Skeletal muscle tissue (tissue), 4 donors: Measurements from ENCODE around the gene RTN4RL1. TPM values are rescaled to one million over a fixed set of nuclear protein-coding genes. Genes with fewer than 3 reads are reported as not detected.
"Not testable (repeated sequence)": the region's sequence is repeated elsewhere in the genome, so short reads cannot be mapped to it uniquely, and the experiment has no call there.

ENCODE experiments used
- H3K27ac ChIP-seq: one replicate; pipeline ENCODE4 v1.7.0; 2013; ENCODE audit warnings: mild to moderate bottlenecking, low read depth, low read length, inconsistent platforms
- H3K27me3 ChIP-seq, 3 donors: one replicate each; pipeline ENCODE4 v1.7.0; 2013; ENCODE audit warnings: low read length in 3 of 3; ENCODE audit not compliant: control insufficient read depth in 3 of 3, insufficient read depth in 3 of 3
- H3K36me3 ChIP-seq, 3 donors: one replicate each; pipeline ENCODE4 v1.7.0; 2013; ENCODE audit warnings: low read length in 3 of 3; ENCODE audit not compliant: control insufficient read depth in 3 of 3, insufficient read depth in 3 of 3
- H3K4me1 ChIP-seq, 3 donors: one replicate each; pipeline ENCODE4 v1.7.0; 2013; ENCODE audit warnings: low read length in 3 of 3, mild to moderate bottlenecking in 3 of 3; ENCODE audit not compliant: control insufficient read depth in 3 of 3, insufficient read depth in 3 of 3
- H3K4me3 ChIP-seq, 3 donors: one replicate each; pipeline ENCODE4 v1.7.0; 2013; ENCODE audit warnings: low read length in 3 of 3
- H3K9ac ChIP-seq, 3 donors: one replicate each; pipeline ENCODE4 v1.7.0; 2013; ENCODE audit warnings: low read length in 3 of 3, mild to moderate bottlenecking in 3 of 3, moderate library complexity in 2 of 3, low read depth in 1 of 3
- H3K9me3 ChIP-seq, 3 donors: one replicate each; pipeline ENCODE4 v1.7.0; 2013; ENCODE audit warnings: low read length in 3 of 3; ENCODE audit not compliant: control insufficient read depth in 3 of 3
- total RNA-seq: library from RNA; depleted of rRNA; stranded (reverse); fragments of >200 nt; gene quantifications from one replicate; pipeline ENCODE4 v1.2.3, GENCODE V29; 2014
- donor health status: Osteomylitis.

Gene RTN4RL1
- total RNA-seq, 1 donor from 2014 or later, result 1.0 TPM

DNA sequence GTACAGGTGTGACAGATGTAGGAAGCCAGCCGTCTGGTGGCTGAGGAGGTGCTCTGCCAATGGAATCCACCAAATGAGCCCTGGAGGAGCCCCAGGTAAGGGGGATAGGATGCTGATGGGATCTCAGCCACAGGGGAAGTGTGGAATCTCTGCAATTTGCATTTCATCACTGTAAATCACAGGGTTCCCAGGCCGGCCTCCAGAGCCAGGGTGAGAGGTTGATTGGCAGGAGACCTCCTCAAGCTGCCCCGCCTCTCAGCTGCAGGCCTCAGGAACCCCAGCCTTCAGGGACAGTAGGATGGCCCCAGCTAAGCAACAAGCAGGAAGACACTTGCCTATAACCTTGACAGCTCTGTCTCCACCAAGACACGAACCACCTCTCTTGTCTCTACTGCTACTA is 39.4 kb downstream of the RTN4RL1 start:
- no peak overlapping the region for H3K4me3 ChIP-seq
- no peaks in the 10 kb centered on the region for H3K27me3 ChIP-seq
- H3K36me3 ChIP-seq, result no peaks in the 10 kb centered on the region
- no peak overlapping the region for H3K9ac ChIP-seq
- H3K27ac ChIP-seq, result no peak overlapping the region
- H3K9me3 ChIP-seq, result no peaks in the 10 kb centered on the region
- peaks cover 0 to 12% (median 6%) of the 10 kb centered on the region in 3 donors for H3K4me1 ChIP-seq

DNA sequence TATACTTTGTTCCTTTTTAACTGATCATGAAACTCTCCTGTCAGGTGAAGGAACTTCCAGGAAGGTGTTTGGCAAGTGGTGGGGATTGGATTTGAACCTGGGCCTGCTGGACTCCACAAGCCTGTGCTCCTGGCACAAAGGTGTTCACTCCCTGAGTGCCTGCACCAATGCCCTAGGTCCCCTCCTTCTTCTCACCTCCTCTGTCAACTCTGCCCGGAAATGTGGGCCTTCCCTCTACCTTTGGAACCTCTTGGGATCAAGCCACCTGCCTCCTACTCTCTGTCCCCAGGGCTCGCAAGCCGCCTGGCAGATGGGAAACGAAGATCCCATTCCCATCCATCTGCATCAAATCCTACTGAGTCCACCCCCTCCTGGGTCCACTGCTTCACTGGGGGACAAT is 40.0 kb downstream of the RTN4RL1 start:
- Histone ChIP-seq H3K27ac (no peak overlapping the region), H3K9ac (no peak overlapping the region), H3K27me3 (no peaks in the 10 kb centered on the region), H3K4me3 (no peak overlapping the region), H3K36me3 (no peaks in the 10 kb centered on the region), H3K4me1 (peaks cover 0 to 12% (median 6%) of the 10 kb centered on the region in 3 donors), H3K9me3 (no peaks in the 10 kb centered on the region)

DNA sequence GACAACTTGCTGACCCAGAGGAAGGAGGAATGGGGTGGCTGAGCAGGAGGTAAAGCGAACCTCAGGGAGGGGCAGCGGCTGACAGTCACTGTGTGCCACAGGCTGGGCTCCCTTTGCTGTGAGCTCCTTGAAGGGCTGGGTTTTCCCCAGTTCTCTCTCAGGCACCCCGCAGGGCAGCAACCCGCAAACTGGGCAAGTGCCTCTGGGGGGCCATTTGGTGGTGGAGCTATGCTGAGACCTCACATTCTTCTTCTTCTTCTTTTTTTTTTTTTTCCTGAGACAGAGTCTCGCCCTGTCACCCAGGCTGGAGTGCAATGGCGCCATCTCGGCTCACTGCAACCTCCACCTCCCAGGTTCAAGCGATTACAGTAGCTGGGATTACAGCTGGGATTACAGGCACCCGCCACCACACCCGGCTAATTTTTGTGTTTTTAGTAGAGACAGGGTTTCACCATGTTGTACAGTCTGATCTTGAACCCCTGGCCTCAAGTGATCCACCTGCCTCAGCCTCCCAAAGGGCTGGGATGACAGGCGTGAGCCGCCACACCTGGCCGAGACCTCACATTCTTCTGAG is 42.3 kb downstream of the RTN4RL1 start:
- H3K9ac ChIP-seq, H3K4me3 ChIP-seq: not testable (repeated sequence)

DNA sequence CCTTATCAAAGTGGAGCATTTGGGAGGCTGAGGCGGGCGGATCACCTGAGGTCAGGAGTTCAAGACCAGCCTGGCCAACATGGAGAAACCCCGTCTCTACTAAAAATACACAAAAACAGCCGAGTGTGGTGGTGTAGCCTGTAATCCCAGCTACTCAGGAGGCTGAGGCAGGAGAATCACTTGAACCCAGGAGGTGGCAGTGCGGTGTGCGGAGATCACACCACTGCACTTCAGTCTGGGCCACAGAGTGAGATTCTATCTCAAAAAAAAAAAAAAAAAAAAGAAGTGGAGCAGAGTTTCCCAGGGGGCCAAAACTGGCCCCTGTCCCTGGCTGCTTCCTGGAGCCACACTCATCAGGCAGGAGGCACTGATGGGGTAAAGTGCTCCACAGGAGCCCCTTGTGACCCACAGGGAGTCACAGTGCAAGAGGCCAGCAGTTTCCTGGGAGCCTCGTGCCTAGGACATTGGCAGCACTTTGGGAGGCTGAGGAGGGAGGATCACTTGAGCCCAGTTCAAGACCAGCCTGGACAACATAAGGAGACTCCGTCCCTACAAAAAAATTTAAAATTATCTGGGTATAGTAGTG is 44.4 kb downstream of the RTN4RL1 start:
- Histone ChIP-seq H3K4me3 (no peak overlapping the region), H3K9me3 (no peaks in the 10 kb centered on the region), H3K9ac (no peak overlapping the region), H3K27ac (no peak overlapping the region), H3K4me1 (peaks cover 0 to 11% (median 3%) of the 10 kb centered on the region in 3 donors), H3K36me3 (no peaks in the 10 kb centered on the region), H3K27me3 (peaks cover 4 to 26% (median 24%) of the 10 kb centered on the region in 3 donors)

More for the DNA sequence above, 42.3 kb downstream of the RTN4RL1 start:
- Histone ChIP-seq H3K27me3 (peaks cover 4 to 11% (median 9%) of the 10 kb centered on the region in 3 donors), H3K4me1 (peaks cover 0 to 18% (median 8%) of the 10 kb centered on the region in 3 donors)
- H3K36me3 ChIP-seq, H3K9me3 ChIP-seq, H3K27ac ChIP-seq: not testable (repeated sequence)

DNA sequence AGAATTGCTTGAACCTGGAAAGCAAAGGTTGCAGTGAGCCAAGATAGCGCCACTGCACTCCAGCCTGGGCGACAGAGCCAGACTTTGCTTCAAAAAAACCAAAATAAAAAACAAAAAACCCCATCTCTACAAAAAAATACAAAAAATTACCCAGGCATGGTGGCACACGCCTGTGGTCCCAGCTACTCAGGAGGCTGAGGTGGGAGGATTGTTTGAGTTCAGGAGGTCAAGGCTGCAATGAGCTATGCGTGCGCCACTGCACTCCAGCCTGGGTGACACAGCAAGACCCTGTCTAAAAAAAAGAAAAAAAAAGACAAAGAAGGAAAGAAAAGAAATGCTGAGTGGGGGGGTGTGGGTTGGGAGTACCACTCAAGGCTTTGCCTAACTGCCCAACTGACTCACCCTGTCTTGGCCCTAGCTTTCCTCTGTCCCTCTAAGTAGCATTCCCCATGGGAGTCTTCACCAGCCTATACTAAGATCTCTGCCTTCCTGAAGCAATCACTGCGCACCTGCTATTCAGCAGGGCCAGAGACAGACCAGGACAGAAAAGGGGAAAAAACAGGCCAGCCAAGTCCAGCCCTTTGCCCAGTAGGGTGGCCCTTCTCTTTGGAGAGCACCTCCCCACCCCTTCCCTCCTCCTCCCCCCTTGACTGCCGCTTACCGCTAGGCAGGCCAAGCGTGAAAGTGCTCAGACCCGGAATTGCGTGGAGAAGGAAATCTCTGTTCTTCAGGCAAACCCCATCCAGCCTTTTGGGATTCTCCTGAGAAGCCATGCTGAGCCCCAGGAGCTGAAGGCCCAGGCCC is 45.8 kb downstream of the RTN4RL1 start:
- H3K4me3 ChIP-seq, result no peak overlapping the region
- no peaks in the 10 kb centered on the region for H3K36me3 ChIP-seq
- no peak overlapping the region for H3K27ac ChIP-seq
- no peak overlapping the region for H3K9ac ChIP-seq
- H3K9me3 ChIP-seq, result no peaks in the 10 kb centered on the region
- H3K4me1 ChIP-seq, result peaks cover 0 to 11% (median 3%) of the 10 kb centered on the region in 3 donors
- peaks cover 10 to 29% (median 24%) of the 10 kb centered on the region in 3 donors for H3K27me3 ChIP-seq

DNA sequence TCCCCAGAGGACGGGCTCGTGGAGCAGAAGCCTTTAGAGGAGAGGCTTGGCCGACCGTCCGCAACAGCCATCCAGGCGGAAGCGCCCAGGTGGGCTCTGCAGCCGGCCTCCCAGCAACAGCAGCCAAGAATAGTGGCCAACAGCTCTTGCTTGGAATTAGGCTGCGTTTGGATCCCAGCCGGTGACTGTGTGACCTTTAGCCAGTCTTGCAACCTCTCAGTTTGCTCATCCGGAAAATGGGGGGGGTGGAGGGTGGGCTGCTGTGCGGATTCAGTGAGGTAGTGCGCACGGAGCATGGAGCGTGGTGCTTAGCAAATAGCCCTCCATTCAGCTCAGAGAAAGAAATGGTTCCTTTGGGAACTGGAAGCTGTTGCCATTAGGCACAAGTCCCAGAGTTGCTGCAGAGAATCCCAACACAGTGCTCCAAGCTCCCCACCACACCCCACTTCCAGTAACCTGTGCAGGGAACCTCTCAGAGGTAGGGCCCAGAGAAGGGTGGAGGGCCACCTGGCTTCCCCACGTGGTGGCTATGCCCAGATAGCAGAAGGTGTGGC is 46.7 kb downstream of the RTN4RL1 start:
- Histone ChIP-seq H3K9me3 (no peaks in the 10 kb centered on the region), H3K36me3 (no peaks in the 10 kb centered on the region), H3K27ac (no peak overlapping the region), H3K4me1 (peaks cover 0 to 11% (median 3%) of the 10 kb centered on the region in 3 donors), H3K4me3 (no peak overlapping the region), H3K9ac (no peak overlapping the region), H3K27me3 (peaks cover 10 to 29% (median 24%) of the 10 kb centered on the region in 3 donors)

DNA sequence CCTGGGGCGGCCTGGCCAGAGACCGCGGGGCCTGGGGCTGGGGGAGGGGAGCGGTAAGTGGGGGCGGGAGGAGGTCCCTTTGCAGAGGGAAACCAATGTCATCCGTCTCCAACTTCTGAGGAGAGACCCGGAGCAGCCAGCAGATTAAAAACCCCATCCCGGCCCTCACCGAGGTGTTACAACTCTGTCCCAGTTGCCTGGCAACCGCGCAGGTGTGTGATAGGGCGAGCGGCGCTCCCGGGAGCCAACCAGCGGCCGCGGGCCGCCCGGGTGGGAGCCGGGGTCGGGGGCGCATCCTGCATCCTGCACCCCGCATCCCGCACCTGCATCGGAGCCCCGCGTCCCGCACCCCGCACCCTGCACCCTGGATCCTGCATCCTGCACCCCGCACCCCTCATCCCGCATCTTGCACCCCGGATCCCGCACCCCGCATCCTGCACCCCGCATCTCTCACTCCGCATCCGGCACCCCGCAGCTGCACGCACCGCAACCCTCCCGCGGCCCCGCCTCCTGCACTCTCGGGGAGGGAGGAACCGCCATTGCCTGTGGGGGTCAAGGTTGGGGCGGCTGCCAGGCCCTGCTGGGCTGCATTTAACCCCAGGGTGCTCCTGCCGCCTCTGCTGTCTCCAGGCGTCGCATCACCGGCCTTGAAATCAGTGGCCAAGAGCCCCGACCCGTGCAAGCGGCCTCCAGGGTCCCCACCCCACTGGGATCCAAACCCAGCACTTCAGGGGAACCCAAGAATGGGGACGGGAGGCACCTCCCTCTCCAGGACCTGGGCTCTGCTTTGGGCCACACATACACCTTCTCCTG is 47.3 kb downstream of the RTN4RL1 start:
- Histone ChIP-seq H3K27me3 (peaks cover 10 to 29% (median 24%) of the 10 kb centered on the region in 3 donors), H3K9ac (no peak overlapping the region), H3K4me1 (peaks cover 2 to 16% (median 3%) of the 10 kb centered on the region in 3 donors), H3K9me3 (no peaks in the 10 kb centered on the region), H3K4me3 (no peak overlapping the region), H3K36me3 (no peaks in the 10 kb centered on the region), H3K27ac (no peak overlapping the region)

DNA sequence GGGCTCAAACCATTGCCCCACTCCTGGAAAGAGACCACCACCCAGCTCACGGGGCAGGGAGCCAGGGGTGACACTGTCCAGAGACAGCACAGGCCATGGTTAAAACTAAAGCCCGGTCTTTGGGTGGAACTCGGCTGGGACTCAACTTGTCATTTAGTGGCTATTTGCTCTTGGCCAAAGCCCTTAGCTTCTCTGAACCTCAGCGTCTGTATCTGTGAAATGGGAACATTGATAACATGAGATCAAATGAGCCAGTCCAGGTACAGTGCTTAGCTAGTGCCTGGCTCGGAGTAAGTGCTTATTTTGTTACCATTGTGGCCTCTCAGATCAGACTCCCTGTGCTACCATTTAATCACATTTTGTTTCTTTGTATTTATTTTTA is 48.5 kb downstream of the RTN4RL1 start:
- H3K9me3 ChIP-seq, result no peaks in the 10 kb centered on the region
- H3K36me3 ChIP-seq, result no peaks in the 10 kb centered on the region
- no peak overlapping the region for H3K27ac ChIP-seq
- H3K9ac ChIP-seq, result no peak overlapping the region
- peaks cover 10 to 29% (median 24%) of the 10 kb centered on the region in 3 donors for H3K27me3 ChIP-seq
- H3K4me1 ChIP-seq, result peaks cover 7 to 22% (median 9%) of the 10 kb centered on the region in 3 donors
- no peak overlapping the region for H3K4me3 ChIP-seq

DNA sequence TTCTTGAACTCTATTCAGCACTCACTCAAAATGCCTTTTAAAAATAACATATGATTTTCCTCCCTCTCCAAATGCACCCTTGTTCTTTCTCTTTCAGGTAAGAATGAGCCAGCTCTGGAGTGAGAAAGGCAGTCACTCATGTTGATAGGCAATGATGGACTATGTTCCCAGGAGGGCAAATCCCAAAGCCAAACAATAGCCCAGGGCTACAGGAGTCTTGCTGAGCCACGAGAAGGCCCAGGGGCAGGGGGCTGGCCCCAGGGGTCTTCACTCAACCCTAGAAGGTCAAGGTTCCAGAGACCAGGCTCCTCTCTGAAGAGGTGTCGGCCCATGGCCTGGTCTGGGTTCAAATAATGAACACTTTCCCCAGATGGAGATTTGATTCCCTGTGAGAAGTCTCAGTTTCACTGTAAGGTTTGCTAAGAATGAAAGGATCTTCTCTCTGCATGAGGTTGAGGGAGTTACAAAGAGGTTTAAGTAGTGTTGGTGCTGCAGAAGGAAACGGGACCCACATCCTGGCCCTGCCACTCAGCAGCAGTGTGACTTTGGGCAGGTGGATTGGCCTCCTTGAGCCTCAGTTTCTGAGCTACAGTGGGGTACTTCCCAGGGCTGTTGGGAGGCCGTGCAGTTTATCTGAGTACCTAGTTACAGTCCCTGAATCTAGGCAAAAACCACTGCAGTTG is 49.0 kb downstream of the RTN4RL1 start:
- H3K27ac ChIP-seq, result no peak overlapping the region
- H3K4me3 ChIP-seq, result no peak overlapping the region
- no peaks in the 10 kb centered on the region for H3K36me3 ChIP-seq
- H3K27me3 ChIP-seq, result peaks cover 10 to 29% (median 24%) of the 10 kb centered on the region in 3 donors
- peaks cover 7 to 17% (median 9%) of the 10 kb centered on the region in 3 donors for H3K4me1 ChIP-seq
- H3K9me3 ChIP-seq, result no peaks in the 10 kb centered on the region
- H3K9ac ChIP-seq, result no peak overlapping the region
